ENCODE data around the gene GRIN2B.

DNA sequence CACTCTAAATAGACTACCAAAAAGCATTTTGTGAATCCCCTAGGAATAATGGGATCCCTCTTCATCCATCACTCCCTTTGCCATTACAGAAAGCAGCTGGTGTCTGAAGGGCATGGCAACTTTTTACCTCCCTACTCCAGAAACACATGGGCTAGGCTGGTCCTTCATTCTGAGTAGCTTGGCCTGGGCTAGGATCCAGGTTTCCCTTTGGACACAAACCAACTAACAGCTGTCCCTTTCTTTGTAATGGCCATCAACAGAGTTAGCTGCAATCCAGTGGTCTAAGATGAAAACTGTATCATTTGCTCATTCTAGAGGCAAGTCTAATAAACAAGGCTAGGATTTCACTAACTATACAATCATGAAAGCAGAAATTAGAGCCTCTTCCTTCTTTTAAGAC lies 7.4 kb downstream of the GRIN2B start:
- TF ChIP-seq, protein P1, sequence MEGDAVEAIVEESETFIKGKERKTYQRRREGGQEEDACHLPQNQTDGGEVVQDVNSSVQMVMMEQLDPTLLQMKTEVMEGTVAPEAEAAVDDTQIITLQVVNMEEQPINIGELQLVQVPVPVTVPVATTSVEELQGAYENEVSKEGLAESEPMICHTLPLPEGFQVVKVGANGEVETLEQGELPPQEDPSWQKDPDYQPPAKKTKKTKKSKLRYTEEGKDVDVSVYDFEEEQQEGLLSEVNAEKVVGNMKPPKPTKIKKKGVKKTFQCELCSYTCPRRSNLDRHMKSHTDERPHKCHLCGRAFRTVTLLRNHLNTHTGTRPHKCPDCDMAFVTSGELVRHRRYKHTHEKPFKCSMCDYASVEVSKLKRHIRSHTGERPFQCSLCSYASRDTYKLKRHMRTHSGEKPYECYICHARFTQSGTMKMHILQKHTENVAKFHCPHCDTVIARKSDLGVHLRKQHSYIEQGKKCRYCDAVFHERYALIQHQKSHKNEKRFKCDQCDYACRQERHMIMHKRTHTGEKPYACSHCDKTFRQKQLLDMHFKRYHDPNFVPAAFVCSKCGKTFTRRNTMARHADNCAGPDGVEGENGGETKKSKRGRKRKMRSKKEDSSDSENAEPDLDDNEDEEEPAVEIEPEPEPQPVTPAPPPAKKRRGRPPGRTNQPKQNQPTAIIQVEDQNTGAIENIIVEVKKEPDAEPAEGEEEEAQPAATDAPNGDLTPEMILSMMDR (IDR thresholded peaks at IDR 0.05; ENCODE audit: extremely low read depth in 1 of 2, insufficient read depth in 1 of 2, low read depth in 1 of 2, low read length in 2 of 2) = no peak
- no peak for TF ChIP-seq JUN (IDR thresholded peaks at IDR 0.05; ENCODE audit: borderline replicate concordance, insufficient read depth, insufficient read length, low read depth)
- TF ChIP-seq POLR2A (IDR thresholded peaks at IDR 0.05; ENCODE audit: low read depth, low read length) = no peak
- no peak for TF ChIP-seq EZH2 (IDR thresholded peaks at IDR 0.05; ENCODE audit: borderline replicate concordance, low read depth, low read length, severe bottlenecking)
- TF ChIP-seq, protein P2, sequence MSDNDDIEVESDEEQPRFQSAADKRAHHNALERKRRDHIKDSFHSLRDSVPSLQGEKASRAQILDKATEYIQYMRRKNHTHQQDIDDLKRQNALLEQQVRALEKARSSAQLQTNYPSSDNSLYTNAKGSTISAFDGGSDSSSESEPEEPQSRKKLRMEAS (IDR thresholded peaks at IDR 0.05; ENCODE audit: insufficient read depth, insufficient read length) = no peak
- TF ChIP-seq POLR2AphosphoS5 (IDR thresholded peaks at IDR 0.05; ENCODE audit: insufficient read depth, low read depth, low read length) = no peak
